H1 (cell line): ENCODE results near the gene FNDC1. TPM values are rescaled to one million over a fixed set of nuclear protein-coding genes. Genes with fewer than 3 reads are reported as not detected.

Experiments used
- CTCF ChIA-PET: fragments of 300-600 bp; sonication (Branson Sonifier 250); formaldehyde crosslinking; loops from one replicate; lab custom pipeline; 2021; ENCODE audit not compliant: partially characterized antibody; lab: Charles Lee
- POLR2A ChIA-PET: fragments of 300-600 bp; sonication (Branson Sonifier 250); formaldehyde crosslinking; loops from one replicate; lab custom pipeline; 2021; ENCODE audit warnings: inconsistent platforms; ENCODE audit not compliant: partially characterized antibody; lab: Charles Lee
- DNase-seq, 2 experiments: peaks; one replicate each; pipeline versions ENCODE4 v3.0.0 to v3.0.0-alpha.2; 2010 to 2022; ENCODE audit warnings: low spot score in 2 of 2, low read depth in 1 of 2, mixed read lengths in 1 of 2
- FAIRE-seq: peaks from 2 replicates; lab custom pipeline; 2011; peaks lifted over from hg19 to GRCh38; lab: Jason Lieb, UNC
- H2AFZ ChIP-seq: 2 replicates; pipeline ENCODE4 v1.8.1; 2012; ENCODE audit warnings: low read length, inconsistent platforms
- H2AK5ac ChIP-seq: 2 replicates; pipeline ENCODE4 v1.6.1; 2013; ENCODE audit warnings: low read depth, low read length
- H2BK120ac ChIP-seq: replicated peaks from 2 replicates; pipeline ENCODE3; 2013; ENCODE audit warnings: low read depth, low read length, inconsistent platforms
- H2BK12ac ChIP-seq: 2 replicates; pipeline ENCODE4 v1.6.1; 2013; ENCODE audit warnings: low read depth, low read length
- H2BK15ac ChIP-seq: 2 replicates; pipeline ENCODE4 v1.6.1; 2013; ENCODE audit warnings: low read length
- H2BK20ac ChIP-seq: 2 replicates; pipeline ENCODE4 v1.6.1; 2013; ENCODE audit warnings: low read length
- H2BK5ac ChIP-seq: 2 replicates; pipeline ENCODE4 v1.6.1; 2013; ENCODE audit warnings: low read depth, low read length
- H3K14ac ChIP-seq: 2 replicates; pipeline ENCODE4 v1.6.1; 2013; ENCODE audit warnings: inconsistent platforms; ENCODE audit not compliant: insufficient read length
- H3K18ac ChIP-seq: 2 replicates; pipeline ENCODE4 v1.6.1; 2013; ENCODE audit warnings: low read length; ENCODE audit errors: extremely low read depth
- H3K23ac ChIP-seq: 2 replicates; pipeline ENCODE4 v1.6.1; 2013; ENCODE audit warnings: inconsistent platforms; ENCODE audit not compliant: insufficient read length
- H3K23me2 ChIP-seq: 2 replicates; pipeline ENCODE4 v1.6.1; 2013; ENCODE audit warnings: low read depth, low read length
- H3K27ac ChIP-seq: 2 replicates; pipeline ENCODE4 v1.6.1; 2011; ENCODE audit warnings: low read depth, low read length, inconsistent platforms
- H3K27me3 ChIP-seq, 4 experiments: replicated peaks in 1 of 4; 1 replicate in 1 of 4; 2 replicates in 3 of 4; pipeline versions ENCODE4 v1.6.1 to v1.8.1; 2011 to 2013; ENCODE audit warnings: low read length in 3 of 4, mild to moderate bottlenecking in 3 of 4, inconsistent platforms in 2 of 4, mixed read lengths in 2 of 4, moderate library complexity in 1 of 4; ENCODE audit not compliant: control insufficient read depth in 3 of 4, insufficient read depth in 3 of 4; ENCODE audit errors: extremely low read depth in 1 of 4
- H3K36me3 ChIP-seq, 4 experiments: 2 replicates each; pipeline versions ENCODE4 v1.6.1 to v1.8.1; 2011 to 2013; ENCODE audit warnings: mild to moderate bottlenecking in 4 of 4, low read length in 3 of 4, moderate library complexity in 2 of 4, control low read depth in 1 of 4, inconsistent platforms in 1 of 4; ENCODE audit not compliant: insufficient read depth in 4 of 4, control insufficient read depth in 2 of 4
- H3K4ac ChIP-seq: replicated peaks from 2 replicates; pipeline ENCODE3; 2013; ENCODE audit warnings: low read length, low read depth, mixed read lengths, inconsistent platforms; ENCODE audit not compliant: insufficient read length
- H3K4me1 ChIP-seq, 4 experiments: replicated peaks in 1 of 4; 1 replicate in 1 of 4; 2 replicates in 3 of 4; pipeline versions ENCODE4 v1.6.1 to v1.8.1; 2011 to 2013; ENCODE audit warnings: low read length in 3 of 4, inconsistent platforms in 2 of 4, mixed read lengths in 1 of 4; ENCODE audit not compliant: insufficient read depth in 4 of 4, control insufficient read depth in 3 of 4
- H3K4me2 ChIP-seq, 2 experiments: 2 replicates each; pipeline versions ENCODE4 v1.6.1 to v1.8.1; 2011 to 2013; ENCODE audit warnings: low read depth in 2 of 2, low read length in 2 of 2, control low read depth in 1 of 2, inconsistent platforms in 1 of 2, mild to moderate bottlenecking in 1 of 2; ENCODE audit not compliant: insufficient read depth in 1 of 2
- H3K4me3 ChIP-seq, 4 experiments: fragments of 200-600, 300-600 bp in 1 of 4; sonication (generic), shearing (Covaris generic), sonication (Bioruptor Twin) in 1 of 4; 2 replicates each; pipeline versions ENCODE4 v1.5.1 to v1.8.1; 2011 to 2016; ENCODE audit warnings: low read length in 4 of 4, low read depth in 3 of 4, control low read depth in 2 of 4, inconsistent platforms in 2 of 4, mild to moderate bottlenecking in 2 of 4, mixed read lengths in 1 of 4, moderate library complexity in 1 of 4; ENCODE audit not compliant: insufficient read depth in 2 of 4; ENCODE audit errors: extremely low read depth in 1 of 4
- H3K56ac ChIP-seq: replicated peaks from 2 replicates; pipeline ENCODE3; 2013; ENCODE audit warnings: low read depth, mild to moderate bottlenecking, mixed read lengths, low read length, inconsistent platforms; ENCODE audit not compliant: insufficient read length
- H3K79me1 ChIP-seq: 2 replicates; pipeline ENCODE4 v1.6.1; 2013; ENCODE audit warnings: low read depth, low read length, control low read depth
- H3K79me2 ChIP-seq, 2 experiments: 2 replicates each; pipeline versions ENCODE4 v1.6.1 to v1.8.1; 2012 to 2013; ENCODE audit warnings: low read length in 2 of 2, mild to moderate bottlenecking in 2 of 2, inconsistent platforms in 1 of 2; ENCODE audit not compliant: insufficient read depth in 2 of 2, control insufficient read depth in 1 of 2
- H3K9ac ChIP-seq, 4 experiments: replicated peaks in 1 of 4; 1 replicate in 1 of 4; 2 replicates in 3 of 4; pipeline versions ENCODE4 v1.6.1 to v1.8.1; 2011 to 2013; ENCODE audit warnings: low read depth in 3 of 4, low read length in 3 of 4, control low read depth in 2 of 4, mild to moderate bottlenecking in 2 of 4, moderate library complexity in 2 of 4, inconsistent platforms in 1 of 4; ENCODE audit errors: extremely low read depth in 1 of 4
- H3K9me3 ChIP-seq, 2 experiments: 2 replicates each; pipeline versions ENCODE4 v1.6.1 to v1.8.1; 2012 to 2013; ENCODE audit warnings: mild to moderate bottlenecking in 2 of 2, moderate library complexity in 2 of 2, control low read depth in 1 of 2, inconsistent platforms in 1 of 2, low read depth in 1 of 2, low read length in 1 of 2, mixed read lengths in 1 of 2; ENCODE audit not compliant: insufficient read depth in 2 of 2
- H4K20me1 ChIP-seq, 2 experiments: replicated peaks in 1 of 2; 2 replicates each; pipeline versions ENCODE3 to v1.8.1; 2011 to 2013; ENCODE audit warnings: inconsistent platforms in 2 of 2, low read length in 2 of 2, mild to moderate bottlenecking in 1 of 2; ENCODE audit not compliant: insufficient read depth in 2 of 2, control insufficient read depth in 1 of 2
- H4K5ac ChIP-seq: 2 replicates; pipeline ENCODE4 v1.6.1; 2013; ENCODE audit warnings: low read length, low read depth, mixed read lengths, inconsistent platforms; ENCODE audit not compliant: insufficient read length
- H4K8ac ChIP-seq: 2 replicates; pipeline ENCODE4 v1.8.0; 2013; ENCODE audit warnings: mild to moderate bottlenecking, moderate library complexity, low read length, inconsistent platforms; ENCODE audit not compliant: insufficient read depth; ENCODE audit errors: extremely low read depth
- H4K91ac ChIP-seq: replicated peaks from 2 replicates; pipeline ENCODE3; 2013; ENCODE audit warnings: low read length, mixed read lengths, inconsistent platforms; ENCODE audit not compliant: insufficient read length
- ASH2L ChIP-seq: fragments of 200-600, 300-600 bp; sonication (generic); IDR thresholded peaks from one replicate; pipeline ENCODE4 v1.7.1; 2017; ENCODE audit warnings: low read length
- BRCA1 ChIP-seq: IDR thresholded peaks from 2 replicates; pipeline ENCODE4 v1.6.1; 2012; ENCODE audit warnings: low read depth, low read length, improper control_type of control experiment
- EGR1 ChIP-seq: IDR thresholded peaks from 2 replicates; pipeline ENCODE4 v1.6.1; 2011; ENCODE audit warnings: low read depth, low read length, borderline replicate concordance
- EP300 ChIP-seq, 2 experiments: IDR thresholded peaks; 1 replicate in 1 of 2; 2 replicates in 1 of 2; pipeline ENCODE4 v1.6.1; 2011 to 2012; ENCODE audit warnings: low read depth in 2 of 2, low read length in 2 of 2, mild to moderate bottlenecking in 2 of 2, borderline replicate concordance in 1 of 2, inconsistent platforms in 1 of 2, moderate library complexity in 1 of 2
- HDAC2 ChIP-seq, 2 experiments: fragments of 300-600 bp in 1 of 2; sonication (generic) in 1 of 2; IDR thresholded peaks; 2 replicates each; pipeline ENCODE4 v1.6.1; 2011 to 2012; ENCODE audit warnings: low read depth in 2 of 2, low read length in 2 of 2, mild to moderate bottlenecking in 2 of 2, moderate library complexity in 2 of 2, borderline replicate concordance in 1 of 2, inconsistent platforms in 1 of 2
- POLR2A ChIP-seq, 2 experiments: IDR thresholded peaks; 1 replicate in 1 of 2; 2 replicates in 1 of 2; pipeline ENCODE4 v1.6.1; 2011; ENCODE audit warnings: low read depth in 2 of 2, low read length in 2 of 2, mild to moderate bottlenecking in 2 of 2; ENCODE audit errors: control extremely low read depth in 1 of 2
- WGBS, 2 experiments: shearing (Covaris generic) in 1 of 2; methylation state at CpG; one replicate each; pipeline versions ENCODE4 v1.1.6 to v1.1.7; 2013 to 2015; ENCODE audit warnings: low lambda C conversion rate in 2 of 2, mixed read lengths in 2 of 2, inconsistent platforms in 1 of 2, low coverage in 1 of 2, missing lambda C conversion rate in 1 of 2; ENCODE audit not compliant: insufficient replicate concordance in 2 of 2, insufficient coverage in 1 of 2, insufficient read length in 1 of 2; ENCODE audit errors: extremely low coverage in 1 of 2, missing lambda C conversion rate in 1 of 2; 5-methylcytosine and 5-hydroxymethylcytosine counted together
- polyA plus RNA-seq, 7 experiments: library from polyadenylated mRNA; depleted of rRNA in 3 of 7; stranded (reverse) in 5 of 7; unstranded in 2 of 7; fragments of >200 nt in 5 of 7; fragments of 200-250 nt in 2 of 7; gene quantifications; 1 replicate in 5 of 7; 2 replicates in 1 of 7; 4 replicates in 1 of 7; pipeline versions ENCODE4 v1.2.1 to v1.2.3, GENCODE V29; 2011 to 2013; ENCODE audit warnings: missing spikeins in 2 of 7, mixed read lengths in 2 of 7
- total RNA-seq: library from RNA; stranded (reverse); fragmentation: NEBNext Ultra II Directional; extraction: Animal tissue kit (Norgen Biotek cat#: 25700); gene quantifications from 2 replicates; pipeline ENCODE4 v1.2.1, GENCODE V29; 2021
- TF ChIP-seq, protein P1 (sequence below): IDR thresholded peaks from 2 replicates; pipeline ENCODE4 v1.6.1; 2011; ENCODE audit warnings: low read length, improper control_type of control experiment

FNDC1 gene
- total and polyA plus RNA-seq, 2 of the 8 experiments (the other 6 are each of a cell fraction or from before 2014, with no cell fraction given), result 0.06 to 0.30 TPM

GRCh38 chr6:159268511-159268910, 99.3 kb downstream of the FNDC1 start:
- H2AFZ ChIP-seq, result no peak overlapping the region
- H3K27ac ChIP-seq, result no peak overlapping the region
- no peak overlapping the region for H4K8ac ChIP-seq
- H4K20me1 ChIP-seq, result no peaks in the 10 kb centered on the region
- H3K18ac ChIP-seq, result no peak overlapping the region
- no peaks in the 10 kb centered on the region for H3K79me2 ChIP-seq
- ChIA-PET CTCF (interaction anchor here (1.5 kb wide), 1 partner anchor 16 kb away, joined by 7 read pairs; no protein-coding TSS in a partner anchor), POLR2A (no interaction called here)
- H2BK15ac ChIP-seq, result no peak overlapping the region
- H3K9ac ChIP-seq, result no peak overlapping the region
- no peak overlapping the region for H3K4me2 ChIP-seq
- H2BK12ac ChIP-seq, result no peak overlapping the region
- no peak overlapping the region for H3K56ac ChIP-seq
- no peak overlapping the region for H2AK5ac ChIP-seq
- H3K4me1 ChIP-seq, result no peaks in the 10 kb centered on the region
- no peak for FAIRE-seq
- 70 to 91% methylated on average over 1 of the region's 1 CpG for WGBS, 2 experiments
- H3K79me1 ChIP-seq, result no peaks in the 10 kb centered on the region
- no peak for DNase-seq
- no peak overlapping the region for H3K4ac ChIP-seq
- TF ChIP-seq POLR2A (IDR thresholded peaks at IDR 0.05; ENCODE audit: control extremely low read depth in 1 of 2, low read depth in 2 of 2, low read length in 2 of 2) (no peak), EGR1 (no peak), BRCA1 (no peak), ASH2L (no peak), EP300 (IDR thresholded peaks at IDR 0.05; ENCODE audit: borderline replicate concordance in 1 of 2, low read depth in 2 of 2, low read length in 2 of 2) (no peak), HDAC2 (IDR thresholded peaks at IDR 0.05; ENCODE audit: borderline replicate concordance in 1 of 2, low read depth in 2 of 2, low read length in 2 of 2) (no peak)
- TF ChIP-seq, protein P1, sequence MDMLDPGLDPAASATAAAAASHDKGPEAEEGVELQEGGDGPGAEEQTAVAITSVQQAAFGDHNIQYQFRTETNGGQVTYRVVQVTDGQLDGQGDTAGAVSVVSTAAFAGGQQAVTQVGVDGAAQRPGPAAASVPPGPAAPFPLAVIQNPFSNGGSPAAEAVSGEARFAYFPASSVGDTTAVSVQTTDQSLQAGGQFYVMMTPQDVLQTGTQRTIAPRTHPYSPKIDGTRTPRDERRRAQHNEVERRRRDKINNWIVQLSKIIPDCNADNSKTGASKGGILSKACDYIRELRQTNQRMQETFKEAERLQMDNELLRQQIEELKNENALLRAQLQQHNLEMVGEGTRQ, result no peak
- H3K36me3 ChIP-seq, result no peaks in the 10 kb centered on the region
- no peak overlapping the region for H3K14ac ChIP-seq
- H4K5ac ChIP-seq, result no peak overlapping the region
- no peaks in the 10 kb centered on the region; a peak in 1 of 7 replicates for H3K27me3 ChIP-seq
- no peaks in the 10 kb centered on the region; the same call in 1 of the 2 replicates for H3K23me2 ChIP-seq
- H2BK5ac ChIP-seq, result no peak overlapping the region
- H2BK20ac ChIP-seq, result no peak overlapping the region
- H3K23ac ChIP-seq, result no peak overlapping the region
- H2BK120ac ChIP-seq, result no peak overlapping the region
- H4K91ac ChIP-seq, result no peak overlapping the region
- H3K4me3 ChIP-seq, result no peak overlapping the region
- H3K9me3 ChIP-seq, result peaks cover 57 to 75% of the 10 kb centered on the region in 2 experiments
